Pancreas (tissue), 10 donors: Measurements from ENCODE around the gene VPS9D1. TPM values are rescaled to one million over a fixed set of nuclear protein-coding genes. Genes with fewer than 3 reads are reported as not detected.

Experiments used
- ATAC-seq, 4 donors: fragments of 200-7000 bp; cut with Tn5 transposase; one replicate each; pipeline versions ENCODE4 v1.8.0 to v1.9.1; 2020; ENCODE audit warnings: mild to moderate bottlenecking in 4 of 4, moderate library complexity in 4 of 4
- DNase-seq, 6 donors: peaks; one replicate each; pipeline ENCODE4 v3.0.0-alpha.2; 2020
- FAIRE-seq: peaks from 2 replicates; lab custom pipeline; 2012; peaks lifted over from hg19 to GRCh38; lab: Jason Lieb, UNC
- H3K27ac ChIP-seq, 4 donors: fragments of 200-600 bp; sonication (generic); 1 replicate in 3 of 4; 2 replicates in 1 of 4; pipeline versions ENCODE4 v1.5.0 to v1.8.0; 2020
- H3K27me3 ChIP-seq, 4 donors: fragments of 200-600 bp; one replicate each; pipeline ENCODE4 v1.8.0; 2021
- H3K36me3 ChIP-seq, 3 donors: fragments of 200-600 bp; sonication (generic) in 1 of 3; one replicate each; pipeline versions ENCODE4 v1.5.0 to v1.8.0; 2020 to 2021
- H3K4me1 ChIP-seq, 3 donors: fragments of 200-600 bp; one replicate each; pipeline ENCODE4 v1.8.0; 2021
- H3K4me3 ChIP-seq, 4 donors: fragments of 200-600 bp; sonication (generic) in 2 of 4; one replicate each; pipeline versions ENCODE4 v1.5.0 to v1.8.0; 2020 to 2021
- H3K9me3 ChIP-seq, 4 donors: fragments of 200-600 bp; one replicate each; pipeline ENCODE4 v1.8.0; 2021
- WGBS, 2 donors: extraction: QIAGEN DNeasy Blood & Tissue Kit; methylation state at CpG; one replicate each; pipeline ENCODE4 v1.1.7; 2013; 5-methylcytosine and 5-hydroxymethylcytosine counted together
- intact Hi-C, 3 donors: fragments of 100-400 bp; cut with DNase I; formaldehyde crosslinking; loops; one replicate each; pipeline versions ENCODE4 v1.11.1 to v1.14.2; 2022
- polyA plus RNA-seq, 2 donors: library from polyadenylated mRNA; stranded (reverse); fragments of 200-250 nt; gene quantifications; one replicate each; pipeline ENCODE4 v1.2.3, GENCODE V29; 2013
- total RNA-seq, 6 donors: library from RNA; stranded (reverse); fragmentation: NEBNext Ultra II Directional in 4 of 6; extraction: Animal tissue kit (Norgen Biotek cat#: 25700) in 4 of 6; gene quantifications; one replicate each; pipeline versions ENCODE4 v1.2.1 to v1.2.4, GENCODE V29; 2021 to 2023
- TF ChIP-seq, protein P1 (sequence below), 4 donors: fragments of 200-600 bp; sonication (generic) in 3 of 4; IDR thresholded peaks; one replicate each; pipeline versions ENCODE4 v1.5.0 to v1.8.0; 2021; ENCODE audit warnings: antibody characterized with exemption in 4 of 4
- donor health status: healthy with polysubstance abuse.
- donor health status: DM: no; HTN: no; CAD: no; lungs with moderate emphysema.
- donor health status: DM: no; HTN: no; CAD: no.
- donor health status: control.
- donor health status: control.
- donor health status: Bipolar disorder and iron deficiency.
- donor health status: DM: yes; HTN: yes; CAD: no.
- donor health status: DM: no; HTN: no; CAD: no.
- donor health status: DM: no; HTN: no; CAD: no.
- donor health status: DM: yes; HTN: yes; CAD: no.

Gene VPS9D1
- total and polyA plus RNA-seq, 8 donors: 3.9 to 30.1 (median 6.4) TPM

GRCh38 chr16:89687092-89687940 lies 33.4 kb downstream of the VPS9D1 start:
- H3K9me3 ChIP-seq: no peaks in the 10 kb centered on the region
- peak; percentile 79 to 93 (median 86) for DNase-seq
- WGBS, 2 donors: 4 to 5% methylated on average over 42 of the region's 42 CpGs
- H3K4me1 ChIP-seq: peaks cover 9 to 16% (median 12%) of the 10 kb centered on the region in 3 donors
- peak overlapping the region; percentile 78 to 91 (median 86) for H3K27ac ChIP-seq
- no peak for FAIRE-seq
- peak overlapping the region; percentile 69 to 100 (median 95) for H3K4me3 ChIP-seq
- intact Hi-C loops: no loop called here
- peak; percentile 89 to 92 (median 90) for ATAC-seq
- no peaks in the 10 kb centered on the region for H3K27me3 ChIP-seq
- TF ChIP-seq, protein P1, sequence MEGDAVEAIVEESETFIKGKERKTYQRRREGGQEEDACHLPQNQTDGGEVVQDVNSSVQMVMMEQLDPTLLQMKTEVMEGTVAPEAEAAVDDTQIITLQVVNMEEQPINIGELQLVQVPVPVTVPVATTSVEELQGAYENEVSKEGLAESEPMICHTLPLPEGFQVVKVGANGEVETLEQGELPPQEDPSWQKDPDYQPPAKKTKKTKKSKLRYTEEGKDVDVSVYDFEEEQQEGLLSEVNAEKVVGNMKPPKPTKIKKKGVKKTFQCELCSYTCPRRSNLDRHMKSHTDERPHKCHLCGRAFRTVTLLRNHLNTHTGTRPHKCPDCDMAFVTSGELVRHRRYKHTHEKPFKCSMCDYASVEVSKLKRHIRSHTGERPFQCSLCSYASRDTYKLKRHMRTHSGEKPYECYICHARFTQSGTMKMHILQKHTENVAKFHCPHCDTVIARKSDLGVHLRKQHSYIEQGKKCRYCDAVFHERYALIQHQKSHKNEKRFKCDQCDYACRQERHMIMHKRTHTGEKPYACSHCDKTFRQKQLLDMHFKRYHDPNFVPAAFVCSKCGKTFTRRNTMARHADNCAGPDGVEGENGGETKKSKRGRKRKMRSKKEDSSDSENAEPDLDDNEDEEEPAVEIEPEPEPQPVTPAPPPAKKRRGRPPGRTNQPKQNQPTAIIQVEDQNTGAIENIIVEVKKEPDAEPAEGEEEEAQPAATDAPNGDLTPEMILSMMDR (IDR thresholded peaks at IDR 0.05): no peak
- H3K36me3 ChIP-seq: peaks cover 0 to 18% (median 13%) of the 10 kb centered on the region in 3 donors

DNA sequence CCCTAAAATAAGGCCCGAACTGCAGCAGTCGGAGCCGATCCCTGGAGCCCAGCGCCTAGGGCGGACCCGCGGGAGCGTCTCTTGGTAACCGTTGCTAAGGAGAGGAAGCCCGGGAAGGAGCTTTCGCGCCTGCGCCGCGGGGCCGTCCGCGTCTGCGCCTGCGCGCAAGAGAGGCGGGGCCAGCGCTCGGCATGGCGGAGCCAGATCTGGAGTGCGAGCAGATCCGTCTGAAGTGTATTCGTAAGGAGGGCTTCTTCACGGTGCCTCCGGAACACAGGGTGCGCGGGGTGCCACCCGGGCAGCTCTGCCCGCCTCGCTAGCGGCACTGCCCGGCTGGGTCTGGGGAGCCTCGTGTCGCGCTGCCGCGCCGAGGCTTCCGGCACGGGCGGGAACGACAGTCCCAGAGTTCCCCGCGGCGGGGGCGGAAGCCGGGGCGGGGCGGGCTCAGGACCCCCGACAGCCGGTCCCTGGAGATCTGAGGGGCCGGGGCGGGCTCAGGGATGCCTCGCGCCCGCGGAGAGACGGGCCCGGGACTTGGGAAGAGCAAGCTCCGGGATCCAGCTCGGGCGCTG lies 34.1 kb downstream of the VPS9D1 start, which contains the start of gene CDK10:
TSS of gene CDK10 (plus strand) at position 170 of the 572 bp plus-strand sequence. CDS start at position 192, 22 bp downstream.
- TF ChIP-seq, protein P1 (IDR thresholded peaks at IDR 0.05): no peak
- Histone ChIP-seq H3K9me3 (no peaks in the 10 kb centered on the region), H3K36me3 (peaks cover 0 to 13% (median 6%) of the 10 kb centered on the region in 3 donors), H3K27ac (peak within 1 kb of the TSS; percentile 78 to 91 (median 86)), H3K4me3 (peak within 1 kb of the TSS; percentile 69 to 100 (median 95)), H3K27me3 (no peaks in the 10 kb centered on the region), H3K4me1 (peaks cover 9 to 16% (median 12%) of the 10 kb centered on the region in 3 donors)
- intact Hi-C loops: no loop called here
- DNase-seq (peak; percentile 87 to 98 (median 94)), ATAC-seq (peak; percentile 84 to 93 (median 90)), FAIRE-seq (no peak)
- WGBS, 2 donors: 0 to 1% methylated on average over 54 to 67 of the region's 67 CpGs

DNA sequence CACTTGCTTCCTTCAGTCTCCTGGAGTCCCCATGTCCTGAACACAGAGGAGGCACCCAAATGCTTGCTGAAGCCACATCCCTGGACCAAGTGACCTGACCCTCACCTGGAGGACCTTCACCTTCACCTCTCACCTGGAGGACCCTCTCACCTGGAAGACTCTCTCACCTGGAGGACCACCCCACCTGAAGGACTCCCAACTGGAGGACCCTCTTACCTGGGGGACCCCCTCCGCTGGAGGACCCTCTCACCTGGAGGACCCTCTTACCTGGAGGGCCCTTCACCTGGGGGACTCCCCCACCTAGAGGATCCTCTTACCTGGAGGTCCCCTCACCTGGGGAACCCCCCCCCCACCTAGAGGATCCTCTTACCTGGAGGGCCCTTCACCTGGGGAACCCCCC lies 34.8 kb downstream of the VPS9D1 start:
- 75 to 91% methylated on average over 1 of the region's 1 CpG for WGBS, 2 donors
- H3K27ac ChIP-seq: no peak overlapping the region
- H3K4me3 ChIP-seq: peak overlapping the region in 2 of 4 donors; percentile 90 to 100
- DNase-seq: peak in 2 of 6 donors; percentile 38 to 68
- peaks cover 9 to 16% (median 12%) of the 10 kb centered on the region in 3 donors for H3K4me1 ChIP-seq
- ATAC-seq: no peak
- TF ChIP-seq, protein P1 (IDR thresholded peaks at IDR 0.05): no peak
- FAIRE-seq: no peak
- H3K27me3 ChIP-seq: no peaks in the 10 kb centered on the region
- H3K9me3 ChIP-seq: no peaks in the 10 kb centered on the region
- H3K36me3 ChIP-seq: peaks cover 0 to 7% (median 0%) of the 10 kb centered on the region in 3 donors
- intact Hi-C loops: no loop called here

- DNase-seq (no peak), ATAC-seq (no peak), FAIRE-seq (no peak)
- no peaks in the 10 kb centered on the region for H3K36me3 ChIP-seq
- TF ChIP-seq, protein P1 (IDR thresholded peaks at IDR 0.05): no peak
- WGBS, 2 donors: 97 to 98% methylated on average over 2 of the region's 2 CpGs
- no peak overlapping the region for H3K4me3 ChIP-seq
- intact Hi-C loops: no loop called here
- no peaks in the 10 kb centered on the region for H3K9me3 ChIP-seq
- no peak overlapping the region for H3K27ac ChIP-seq
- no peaks in the 10 kb centered on the region for H3K27me3 ChIP-seq
- H3K4me1 ChIP-seq: no peaks in the 10 kb centered on the region
Observed at GRCh38 chr16:89678258-89678657, 42.4 kb downstream of the VPS9D1 start.
